Fibroblast of villous mesenchyme (primary cell): Measurements from ENCODE around the gene IGIP. TPM values are rescaled to one million over a fixed set of nuclear protein-coding genes. Genes with fewer than 3 reads are reported as not detected.

ENCODE experiments used
- DNase-seq: peaks from one replicate; pipeline ENCODE4 v3.0.0-alpha.2; 2010; ENCODE audit warnings: low read depth
- H3K4me3 ChIP-seq: 2 replicates; pipeline ENCODE4 v1.5.1; 2011; ENCODE audit warnings: low read depth, mild to moderate bottlenecking, low read length
- total RNA-seq: library from RNA; depleted of rRNA; stranded (reverse); fragments of >200 nt; gene quantifications from 2 replicates; pipeline ENCODE4 v1.2.3, GENCODE V29; 2012
- TF ChIP-seq, protein P1 (sequence below): IDR thresholded peaks from 2 replicates; pipeline ENCODE4 v1.5.1; 2012; ENCODE audit warnings: low read depth, mild to moderate bottlenecking, low read length; ENCODE audit not compliant: insufficient read depth

The IGIP gene
- total RNA-seq, 1 donor: 7.8 TPM

GRCh38 chr5:140126315-140127012 lies 727 bp downstream of the IGIP start:
- TF ChIP-seq, protein P1, sequence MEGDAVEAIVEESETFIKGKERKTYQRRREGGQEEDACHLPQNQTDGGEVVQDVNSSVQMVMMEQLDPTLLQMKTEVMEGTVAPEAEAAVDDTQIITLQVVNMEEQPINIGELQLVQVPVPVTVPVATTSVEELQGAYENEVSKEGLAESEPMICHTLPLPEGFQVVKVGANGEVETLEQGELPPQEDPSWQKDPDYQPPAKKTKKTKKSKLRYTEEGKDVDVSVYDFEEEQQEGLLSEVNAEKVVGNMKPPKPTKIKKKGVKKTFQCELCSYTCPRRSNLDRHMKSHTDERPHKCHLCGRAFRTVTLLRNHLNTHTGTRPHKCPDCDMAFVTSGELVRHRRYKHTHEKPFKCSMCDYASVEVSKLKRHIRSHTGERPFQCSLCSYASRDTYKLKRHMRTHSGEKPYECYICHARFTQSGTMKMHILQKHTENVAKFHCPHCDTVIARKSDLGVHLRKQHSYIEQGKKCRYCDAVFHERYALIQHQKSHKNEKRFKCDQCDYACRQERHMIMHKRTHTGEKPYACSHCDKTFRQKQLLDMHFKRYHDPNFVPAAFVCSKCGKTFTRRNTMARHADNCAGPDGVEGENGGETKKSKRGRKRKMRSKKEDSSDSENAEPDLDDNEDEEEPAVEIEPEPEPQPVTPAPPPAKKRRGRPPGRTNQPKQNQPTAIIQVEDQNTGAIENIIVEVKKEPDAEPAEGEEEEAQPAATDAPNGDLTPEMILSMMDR: no peak
- no peak for DNase-seq
- H3K4me3 ChIP-seq: no peak overlapping the region

GRCh38 chr5:140128376-140128775 lies 2.6 kb downstream of the IGIP start:
- no peak overlapping the region for H3K4me3 ChIP-seq
- TF ChIP-seq, protein P1: no peak
- DNase-seq: no peak

DNA sequence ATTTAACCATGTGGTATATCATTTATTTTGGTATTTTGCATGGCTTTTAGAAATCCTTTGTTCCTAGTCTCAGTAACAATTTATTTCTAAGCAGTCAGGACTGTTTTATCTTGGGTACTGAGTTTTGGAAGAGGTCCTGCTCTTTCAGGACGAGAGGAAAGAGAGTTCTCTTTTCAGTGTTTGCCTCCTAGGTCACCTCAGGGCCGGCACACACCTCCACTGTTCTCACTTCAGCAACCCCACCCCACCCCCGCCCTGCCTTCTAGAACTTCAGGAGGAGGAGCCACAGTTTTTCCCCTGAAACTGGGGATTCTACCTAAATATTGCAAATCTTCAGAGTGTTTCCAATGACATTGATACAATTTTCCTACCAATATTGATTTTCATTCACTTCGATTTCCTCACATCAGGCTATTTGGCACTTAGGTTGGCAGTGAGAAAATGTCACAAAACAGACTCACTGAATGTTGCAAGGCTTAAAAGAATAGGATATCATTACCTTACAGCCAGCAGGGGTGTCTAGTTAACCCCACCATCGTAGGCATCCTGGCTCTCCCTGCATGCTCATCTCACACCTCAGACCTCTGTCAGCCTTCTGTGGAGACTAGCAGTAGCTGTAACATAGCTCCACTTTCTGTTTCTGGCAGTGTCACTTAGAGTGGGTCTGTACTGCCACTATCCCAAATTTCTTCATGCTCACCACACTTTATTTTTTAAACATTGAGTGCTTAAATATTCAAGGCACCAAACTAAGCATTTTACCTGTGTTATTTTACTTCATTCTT lies 5.4 kb downstream of the IGIP start:
- no peak overlapping the region for H3K4me3 ChIP-seq
- TF ChIP-seq, protein P1: no peak
- no peak for DNase-seq

- TF ChIP-seq, protein P1: no peak
- no peak overlapping the region for H3K4me3 ChIP-seq
- peak; percentile 64 for DNase-seq
These were observed 6.3 kb downstream of the IGIP start for GRCh38 chr5:140131967-140132409.

DNA sequence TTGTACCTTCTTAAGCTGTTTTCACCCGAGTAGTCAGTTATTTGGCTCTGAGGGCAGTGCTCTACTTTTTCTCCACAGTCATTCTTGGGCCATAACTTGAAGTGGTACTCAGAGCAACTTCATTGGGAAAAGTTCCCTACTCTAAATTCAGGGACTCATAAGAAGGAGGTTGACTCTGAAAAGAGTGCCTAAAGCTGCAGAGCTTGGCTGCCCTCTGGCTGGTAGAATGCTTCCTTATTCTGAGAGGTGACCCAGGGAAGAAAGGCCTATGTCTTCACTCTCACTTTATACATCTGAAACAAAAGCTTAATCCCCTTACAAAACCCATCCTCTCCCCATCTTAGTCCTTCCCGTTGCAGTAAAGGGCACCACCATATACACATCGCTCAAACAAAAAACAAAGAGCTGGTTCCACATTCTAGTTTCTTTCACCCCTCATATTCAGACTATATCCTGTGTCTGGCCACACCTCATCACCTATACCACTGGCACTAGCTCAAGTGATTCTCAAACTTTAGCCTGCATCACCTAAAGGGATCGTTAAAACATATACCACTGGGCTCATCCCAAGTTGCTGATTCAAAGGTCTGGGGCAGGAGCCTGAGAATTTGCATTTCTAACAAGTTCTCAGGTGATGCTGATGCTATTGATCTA lies 7.9 kb downstream of the IGIP start:
- no peak overlapping the region for H3K4me3 ChIP-seq
- TF ChIP-seq, protein P1: no peak
- DNase-seq: no peak

DNA sequence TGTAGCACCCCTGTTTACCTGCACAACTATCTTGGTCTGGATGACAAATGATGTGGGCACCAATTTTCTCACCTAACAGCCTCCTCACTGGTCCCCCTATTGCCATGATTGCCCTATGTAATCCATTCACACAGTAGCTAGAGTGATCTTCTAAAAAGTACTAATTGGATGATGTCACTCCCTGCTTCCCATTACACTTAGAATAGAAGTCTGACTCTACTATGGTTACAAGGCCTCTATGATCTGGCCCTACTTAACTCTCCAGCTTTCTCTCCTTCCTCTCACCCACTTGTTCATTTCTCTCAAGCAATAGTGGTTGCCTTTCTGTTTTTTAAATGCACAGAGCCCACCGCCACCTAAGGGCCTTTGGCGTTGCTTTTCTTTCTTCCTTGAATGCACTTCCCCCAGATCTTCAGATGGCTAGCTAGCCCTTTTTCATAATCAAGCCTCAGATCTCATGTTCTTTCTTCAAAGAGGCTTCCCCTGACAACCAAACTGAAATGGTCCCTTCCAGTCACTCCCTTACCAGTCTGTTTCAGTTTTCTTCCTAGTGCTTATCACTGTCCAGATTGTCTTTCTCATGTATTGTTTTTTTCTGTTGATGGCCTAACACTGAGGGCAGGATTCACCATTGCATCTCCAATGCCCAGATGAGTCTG lies 8.7 kb downstream of the IGIP start:
- DNase-seq: no peak
- TF ChIP-seq, protein P1: no peak
- H3K4me3 ChIP-seq: no peak overlapping the region
